ENCODE results near the gene TSACC.
A peak's percentile ranks its signal among the peaks of the same experiment; 100 is the strongest.
"Not testable (repeated sequence)": the region's sequence is repeated elsewhere in the genome, so short reads cannot be mapped to it uniquely, and the experiment has no call there.

Gene TSACC

DNA sequence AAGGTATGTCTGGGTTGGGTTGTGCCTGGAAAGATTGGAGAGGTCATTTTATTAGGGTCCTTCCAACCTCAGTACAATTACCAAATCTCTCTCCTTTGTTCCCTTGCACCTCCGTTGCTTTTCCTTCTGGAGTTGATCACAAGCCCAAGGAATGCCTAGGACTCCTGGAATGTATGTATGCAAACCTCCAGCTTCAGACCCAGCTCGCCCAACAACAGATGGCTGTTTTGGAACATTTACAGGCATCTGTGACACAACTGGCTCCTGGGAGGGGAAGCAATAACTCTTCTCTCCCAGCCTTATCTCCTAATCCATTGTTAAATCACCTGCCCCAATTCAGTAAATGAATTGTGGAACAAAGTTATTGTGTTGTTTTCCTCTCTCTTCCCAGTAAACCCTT is 8.3 kb downstream of the TSACC start:
- no peak for DNase-seq (ENCODE audit: low read depth)

DNA sequence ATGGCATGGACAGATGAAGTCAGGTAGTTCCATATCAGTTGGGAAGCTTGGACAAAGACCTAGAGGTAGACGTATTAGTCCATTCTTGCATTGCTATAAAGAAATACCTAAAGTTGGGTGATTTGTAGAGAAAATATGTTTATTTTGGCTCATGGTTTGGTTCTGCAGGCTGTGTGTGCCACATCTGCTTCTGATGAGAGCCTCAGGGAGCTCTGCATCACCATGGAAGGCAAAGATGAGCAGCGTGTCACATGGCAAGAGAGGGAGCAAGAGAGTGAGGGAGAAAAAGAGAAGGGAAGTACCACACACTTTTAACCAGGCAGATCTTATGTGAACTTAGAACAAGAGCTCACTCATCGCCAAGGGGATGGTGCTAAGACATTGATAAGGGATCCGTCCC is 9.0 kb downstream of the TSACC start:
- no peak for DNase-seq (ENCODE audit: low read depth)

DNA sequence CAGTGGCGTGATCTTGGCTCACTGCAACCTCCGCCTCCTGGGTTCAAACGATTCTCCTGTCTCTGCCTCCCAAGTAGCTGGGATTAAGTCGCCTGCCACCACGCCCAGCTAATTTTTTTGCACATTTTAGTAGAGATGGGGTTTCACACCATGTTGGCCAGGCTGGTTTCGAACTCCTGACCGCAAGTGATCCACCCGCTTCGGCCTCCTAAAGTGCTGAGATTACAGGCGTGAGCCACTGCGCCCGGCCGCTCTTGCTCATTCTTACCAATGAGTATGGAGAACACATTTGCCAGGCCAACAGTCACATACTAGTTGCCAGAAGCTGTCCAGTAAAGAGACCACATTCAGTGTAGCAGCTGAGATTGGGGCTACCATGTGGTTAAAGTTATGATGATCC is 14.2 kb downstream of the TSACC start:
- not testable (repeated sequence) for DNase-seq (ENCODE audit: low read depth)

DNA sequence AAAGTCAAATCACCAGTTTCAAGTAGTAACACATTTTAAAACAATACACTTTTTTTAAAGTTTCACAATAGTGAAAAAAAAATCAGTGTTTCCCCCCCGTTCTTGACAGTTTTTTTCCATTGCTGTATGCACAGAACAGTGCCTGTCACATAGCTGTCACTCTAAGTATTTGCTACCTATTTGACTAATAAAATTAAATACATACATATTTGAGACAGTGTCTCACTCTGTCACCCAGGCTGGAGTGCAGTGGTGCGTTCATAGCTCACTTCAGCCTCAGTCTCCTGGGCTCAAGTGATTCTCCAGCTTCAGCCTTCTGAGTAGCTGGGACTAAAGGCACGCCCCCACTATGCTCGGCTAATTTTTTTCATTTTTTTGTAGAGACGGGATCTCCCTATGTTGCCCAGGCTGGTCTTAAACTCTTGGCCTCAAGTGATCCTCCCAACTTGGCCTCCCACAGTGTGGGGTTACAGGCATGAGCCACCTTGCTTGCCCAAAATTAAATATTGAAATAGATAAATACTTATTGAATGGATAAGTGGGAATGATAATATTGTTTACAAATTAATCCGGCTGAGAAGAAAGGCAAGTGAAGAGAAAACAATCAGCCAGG is 18.0 kb downstream of the TSACC start:
- DNase-seq (ENCODE audit: low read depth) = no peak

DNA sequence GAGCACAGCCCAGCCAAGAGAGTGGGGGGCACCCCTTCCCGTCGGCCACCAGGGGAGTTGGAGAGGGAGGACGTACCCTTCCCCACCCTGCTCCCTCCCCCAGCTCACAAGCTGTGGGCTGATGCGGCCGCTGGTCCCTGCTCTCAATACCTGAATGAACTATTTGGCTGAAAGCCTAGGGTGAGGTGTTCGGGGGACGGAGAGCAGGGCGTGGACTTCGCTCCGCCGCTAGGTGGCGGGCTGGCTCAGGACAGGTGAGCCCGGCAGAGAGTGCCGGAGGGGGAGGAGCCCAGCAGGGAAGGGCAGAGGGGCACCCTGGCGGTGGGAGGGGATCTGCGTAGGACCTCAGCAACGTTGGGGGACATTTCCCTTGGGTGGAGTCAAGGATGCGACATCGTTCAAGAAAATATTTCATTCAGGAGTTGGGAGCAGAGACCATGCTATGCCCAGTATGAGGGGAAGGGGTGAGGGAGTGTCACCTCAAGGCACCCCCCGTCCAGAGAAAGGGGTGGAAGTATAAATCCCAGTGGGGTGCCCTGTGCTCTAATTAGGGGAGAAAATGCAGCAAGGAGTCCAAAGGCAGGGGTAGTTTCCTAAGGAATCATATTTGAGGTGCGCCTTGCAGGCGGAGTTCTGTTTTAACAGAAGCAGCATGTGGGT is 18.7 kb downstream of the TSACC start:
- peak; percentile 45 for DNase-seq (ENCODE audit: low read depth)

DNA sequence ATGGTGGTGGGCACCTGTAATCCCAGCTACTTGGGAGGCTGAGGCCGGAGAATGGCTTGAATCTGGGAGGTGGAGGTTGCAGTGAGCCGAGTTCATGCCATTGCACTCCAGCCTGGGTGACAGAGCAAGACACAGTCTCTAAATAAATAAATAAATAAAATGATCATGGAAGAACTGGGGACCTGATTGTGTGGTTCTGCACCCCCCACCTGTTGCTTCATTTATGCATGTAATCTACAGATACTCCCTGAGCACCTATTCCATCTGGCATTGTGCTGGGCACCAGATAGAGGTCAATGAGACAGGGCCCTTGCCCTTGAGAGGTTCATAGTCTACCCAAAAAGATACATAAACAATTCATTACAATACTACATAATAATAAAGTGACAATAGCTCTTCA is 19.7 kb downstream of the TSACC start:
- no peak for DNase-seq (ENCODE audit: low read depth)

DNA sequence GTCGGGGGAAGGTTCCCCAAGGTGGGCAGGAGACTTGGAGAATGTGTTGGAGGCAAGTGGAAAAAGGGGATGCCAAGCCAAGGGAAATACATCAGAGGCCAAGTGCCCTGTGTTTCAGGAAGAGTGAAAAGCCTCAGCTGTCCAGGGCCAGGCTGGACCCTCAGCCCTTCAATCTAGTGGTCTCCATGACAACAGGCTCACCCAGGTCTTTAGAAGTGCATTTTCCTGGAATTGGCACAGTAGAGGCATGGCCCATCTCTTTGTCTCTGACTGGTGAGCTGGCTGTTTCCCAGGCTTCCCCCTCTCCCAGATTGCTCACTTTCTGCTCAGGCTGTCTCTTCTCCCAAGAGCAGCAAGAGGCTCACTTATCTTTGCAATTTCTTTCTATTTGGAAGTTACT is 20.3 kb downstream of the TSACC start:
- DNase-seq (ENCODE audit: low read depth) = no peak

DNA sequence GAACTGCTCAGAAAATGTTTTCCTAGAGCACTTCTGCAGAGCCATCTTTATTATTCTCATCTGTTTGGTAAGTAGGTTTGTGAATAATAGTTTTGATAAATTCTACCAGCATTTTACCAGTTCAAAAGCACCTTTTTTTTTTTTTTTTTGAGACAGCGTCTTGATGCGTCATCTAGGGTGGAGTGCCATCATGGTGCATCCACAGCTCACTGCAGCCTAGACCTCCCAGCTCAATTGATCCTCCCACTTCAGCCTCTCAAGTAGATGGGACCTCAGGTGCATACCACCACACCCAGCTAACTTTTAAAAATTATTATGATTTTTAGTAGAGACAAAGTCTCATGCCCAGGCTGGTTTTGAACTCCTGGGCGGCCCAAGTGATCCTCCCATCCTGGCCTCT is 20.9 kb downstream of the TSACC start:
- DNase-seq (ENCODE audit: low read depth) = no peak

DNA sequence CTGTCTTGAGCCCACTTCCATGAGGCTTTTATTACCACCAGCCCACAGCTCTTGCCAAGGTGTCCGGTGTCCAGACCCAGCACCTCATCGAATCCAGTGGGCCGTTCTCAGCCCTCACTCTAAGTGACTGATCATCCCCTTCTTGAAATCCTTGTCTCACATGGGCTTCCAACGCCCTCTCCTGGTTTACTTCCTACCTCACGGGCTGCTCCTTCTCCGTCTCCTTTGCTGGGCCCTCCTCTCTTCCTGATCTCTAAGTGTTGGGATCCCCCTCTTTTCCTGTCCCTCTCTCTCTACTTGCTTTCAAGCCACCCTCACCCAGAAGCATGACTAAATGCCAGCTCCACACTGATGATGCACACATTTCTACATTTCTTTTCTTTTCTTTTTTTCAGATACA is 21.6 kb downstream of the TSACC start:
- no peak for DNase-seq (ENCODE audit: low read depth)

DNA sequence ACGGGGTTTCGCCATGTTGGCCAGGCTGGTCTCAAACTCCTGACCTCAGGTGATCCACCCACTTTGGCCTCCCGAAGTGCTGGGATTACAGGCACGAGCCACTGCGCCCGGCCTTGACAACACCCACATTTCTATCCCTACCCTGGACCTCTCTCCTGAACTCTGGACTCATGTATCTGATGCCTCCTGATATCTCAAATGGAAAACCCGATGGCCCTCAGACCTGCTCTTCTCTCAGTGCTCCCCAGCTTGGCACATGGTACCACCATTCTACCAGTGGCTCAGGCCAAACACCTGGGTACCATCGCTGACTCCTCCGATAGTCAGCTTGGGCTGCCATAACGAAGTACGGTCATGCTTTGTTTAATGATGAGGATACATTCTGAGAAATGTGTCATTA is 22.2 kb downstream of the TSACC start:
- DNase-seq (ENCODE audit: low read depth) = no peak

DNA sequence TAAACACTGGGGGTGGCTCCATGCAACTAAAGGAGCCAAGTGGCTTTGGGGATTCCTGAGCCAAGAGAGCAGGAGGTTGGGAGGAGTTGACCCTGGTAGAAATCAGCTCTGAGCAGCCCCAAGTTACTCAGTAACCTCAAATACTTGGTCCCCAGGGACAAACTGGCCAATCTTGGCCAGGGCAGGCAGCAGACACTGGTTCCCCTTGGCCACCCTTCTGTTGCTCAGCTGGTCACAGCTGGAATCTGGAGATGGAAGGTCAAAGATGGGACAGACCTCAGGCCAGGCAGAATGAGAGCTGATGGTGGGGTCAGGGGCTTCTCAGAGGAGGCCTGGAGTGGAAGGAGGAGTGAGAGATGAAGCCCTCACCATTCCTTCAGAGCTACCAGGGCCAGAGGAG is 27.4 kb downstream of the TSACC start:
- no peak for DNase-seq (ENCODE audit: low read depth)

DNA sequence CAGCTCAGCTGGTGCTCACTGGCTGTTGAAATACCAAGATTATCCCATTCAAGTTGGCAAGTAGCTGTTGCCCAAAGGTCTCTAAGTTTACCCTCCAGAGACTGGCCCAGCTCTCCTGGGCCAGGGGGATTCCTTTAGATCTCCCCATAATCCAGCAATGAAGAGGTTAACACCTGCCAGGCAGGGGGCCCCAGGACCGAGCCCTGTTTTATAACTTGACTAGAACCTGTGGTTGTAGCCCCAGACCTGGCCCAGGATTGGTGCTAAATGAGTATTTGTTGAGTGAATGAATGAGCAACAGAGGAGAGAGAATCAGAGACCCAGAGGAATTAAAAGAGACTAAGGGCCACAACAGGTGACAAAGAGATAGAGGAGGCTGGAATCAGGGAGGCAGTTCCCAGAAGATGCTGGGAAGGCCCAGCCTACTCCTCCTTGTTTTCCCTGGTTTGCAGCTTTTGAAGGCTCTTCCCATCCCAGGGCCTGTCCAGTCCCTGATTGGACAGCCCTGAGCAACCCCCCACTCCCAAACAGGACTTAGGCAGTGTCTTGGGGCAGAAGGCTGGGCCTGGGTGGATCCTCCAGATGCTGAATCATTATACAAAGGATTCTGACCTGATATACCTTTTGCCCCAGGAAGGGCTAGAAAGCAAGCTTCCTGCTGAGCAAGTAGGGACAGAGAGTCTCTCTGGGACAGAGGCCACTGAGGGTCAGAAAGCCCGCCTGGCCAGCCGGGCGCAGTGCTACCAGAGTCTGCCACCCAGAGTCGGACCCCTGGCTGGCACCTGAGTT is 28.2 kb downstream of the TSACC start:
- no peak for DNase-seq (ENCODE audit: low read depth)

DNA sequence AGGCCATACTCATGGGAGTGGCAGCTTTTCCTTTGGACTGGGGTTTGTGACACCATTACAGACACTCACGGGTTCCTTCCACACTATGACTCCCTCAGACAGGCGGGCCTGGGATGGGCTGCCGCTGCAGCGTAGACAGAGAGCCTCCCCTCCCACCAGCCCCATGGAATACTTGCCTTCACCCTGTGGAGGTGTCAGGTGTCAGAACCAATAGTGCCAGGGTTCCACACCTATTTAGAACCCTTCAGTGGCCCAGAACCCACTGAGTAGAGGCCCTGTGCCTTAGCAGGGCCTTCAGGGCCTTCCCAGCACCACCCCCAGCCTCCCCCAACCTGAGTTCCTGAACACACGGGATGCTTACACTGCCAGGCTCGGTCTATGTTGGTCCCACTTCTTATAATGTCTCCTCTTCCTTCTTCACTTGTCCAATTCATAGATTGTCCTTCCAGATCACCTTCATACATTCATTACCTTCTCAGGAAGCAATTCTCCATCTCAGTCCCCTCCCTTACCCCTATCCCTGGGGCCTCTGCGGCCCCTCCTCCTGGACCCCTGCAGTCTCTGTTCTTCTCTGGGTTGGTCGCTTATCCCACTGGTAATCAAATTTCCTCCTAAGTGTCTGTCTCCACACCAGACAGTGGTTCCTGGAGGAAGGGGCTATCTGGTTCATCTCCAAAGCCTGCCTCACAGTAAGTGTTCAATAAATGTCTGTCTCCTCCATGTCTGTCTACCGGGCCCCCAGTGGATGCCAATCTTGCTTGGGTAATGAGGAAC is 29.2 kb downstream of the TSACC start:
- no peak for DNase-seq (ENCODE audit: low read depth)

DNA sequence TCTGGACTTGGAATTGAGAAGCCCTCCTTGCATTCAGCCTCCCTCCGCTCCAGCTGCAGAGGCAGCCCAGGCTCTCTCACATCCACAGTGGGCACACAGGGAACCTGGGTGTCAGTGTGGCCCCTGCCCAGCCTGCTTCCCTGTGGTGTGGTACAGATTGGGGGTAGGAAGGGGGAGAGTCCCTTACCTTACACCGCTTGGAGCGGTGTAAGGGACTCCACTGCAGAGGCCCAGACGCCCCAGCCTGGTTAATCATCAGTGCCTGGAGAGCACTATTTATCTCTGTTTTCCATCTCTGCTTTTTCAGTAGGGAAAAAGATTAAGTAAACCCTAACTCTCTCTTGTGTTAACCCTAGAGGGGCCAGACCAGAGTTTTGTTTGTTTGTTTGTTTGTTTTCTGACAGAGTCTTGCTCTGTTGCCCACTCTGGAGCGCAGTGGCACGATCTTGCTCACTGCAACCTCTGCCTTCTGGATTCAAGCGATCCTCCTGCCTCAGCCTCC is 29.9 kb downstream of the TSACC start:
- DNase-seq (ENCODE audit: low read depth) = no peak

DNA sequence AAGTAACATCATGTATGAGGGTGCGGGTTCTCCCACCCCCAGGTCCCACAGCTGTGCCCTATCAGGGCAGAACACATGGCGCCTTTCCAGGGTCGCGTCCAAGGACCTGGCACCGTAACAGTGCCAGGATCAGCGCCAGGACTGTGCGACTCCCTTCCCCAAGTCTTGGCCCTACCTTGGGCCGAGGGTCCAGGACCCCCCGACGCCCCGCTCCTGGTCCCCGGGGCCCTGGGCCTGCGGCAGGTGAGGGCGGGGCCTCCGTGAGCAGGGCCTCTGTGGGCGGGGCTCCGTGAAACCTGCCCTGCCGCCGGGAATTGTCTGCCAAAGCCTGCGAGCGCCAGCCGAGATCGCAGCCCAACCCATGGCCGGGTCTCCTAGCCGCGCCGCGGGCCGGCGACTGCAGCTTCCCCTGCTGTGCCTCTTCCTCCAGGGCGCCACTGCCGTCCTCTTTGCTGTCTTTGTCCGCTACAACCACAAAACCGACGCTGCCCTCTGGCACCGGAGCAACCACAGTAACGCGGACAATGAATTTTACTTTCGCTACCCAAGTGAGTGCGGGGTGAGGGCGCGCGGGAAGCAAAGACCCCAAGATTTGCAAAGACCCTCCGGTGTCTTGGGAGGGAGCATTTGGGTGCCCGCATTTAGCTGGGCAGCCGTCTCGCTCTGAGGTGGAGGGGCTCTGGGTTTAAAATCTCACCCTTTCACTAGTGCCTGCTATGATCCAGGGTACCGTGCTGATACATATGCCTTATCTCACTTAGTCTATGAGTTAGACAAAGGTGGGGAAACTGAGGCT is 30.8 kb downstream of the TSACC start, which contains the start of gene RHBG:
Gene RHBG, plus strand, starts transcription at position 323 of the 796 bp plus-strand sequence. Its CDS starts 39 bp downstream, at position 362.
- no peak for DNase-seq (ENCODE audit: low read depth)

DNA sequence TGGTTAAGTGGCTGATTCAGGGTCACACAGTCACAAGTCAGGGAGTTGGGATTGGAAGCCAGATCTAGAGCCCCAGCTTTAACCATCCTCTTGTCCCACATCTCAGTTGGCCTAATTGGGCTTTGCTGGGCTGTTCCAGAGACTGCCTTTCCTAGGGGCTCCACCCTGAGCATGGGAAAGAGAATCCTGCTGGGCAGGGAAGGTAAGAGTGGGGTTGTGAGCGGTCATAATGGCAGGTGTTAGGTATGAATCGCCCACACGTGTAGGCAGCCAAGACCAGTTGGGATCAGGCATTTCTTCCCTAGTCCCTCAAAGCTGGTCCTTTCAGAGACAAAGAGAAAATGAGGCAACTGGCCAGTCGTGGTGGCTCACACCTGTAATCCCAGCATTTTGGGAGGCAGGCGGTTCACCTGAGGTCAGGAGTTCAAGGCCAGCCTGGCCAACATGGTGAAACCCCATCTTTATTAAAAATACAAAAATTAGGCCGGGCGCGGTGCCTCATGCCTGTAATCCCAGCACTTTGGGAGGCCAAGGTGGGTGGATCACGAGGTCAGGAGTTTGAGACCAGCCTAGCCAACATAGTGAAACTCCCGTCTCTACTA is 31.5 kb downstream of the TSACC start:
- DNase-seq (ENCODE audit: low read depth) = not testable (repeated sequence)

DNA sequence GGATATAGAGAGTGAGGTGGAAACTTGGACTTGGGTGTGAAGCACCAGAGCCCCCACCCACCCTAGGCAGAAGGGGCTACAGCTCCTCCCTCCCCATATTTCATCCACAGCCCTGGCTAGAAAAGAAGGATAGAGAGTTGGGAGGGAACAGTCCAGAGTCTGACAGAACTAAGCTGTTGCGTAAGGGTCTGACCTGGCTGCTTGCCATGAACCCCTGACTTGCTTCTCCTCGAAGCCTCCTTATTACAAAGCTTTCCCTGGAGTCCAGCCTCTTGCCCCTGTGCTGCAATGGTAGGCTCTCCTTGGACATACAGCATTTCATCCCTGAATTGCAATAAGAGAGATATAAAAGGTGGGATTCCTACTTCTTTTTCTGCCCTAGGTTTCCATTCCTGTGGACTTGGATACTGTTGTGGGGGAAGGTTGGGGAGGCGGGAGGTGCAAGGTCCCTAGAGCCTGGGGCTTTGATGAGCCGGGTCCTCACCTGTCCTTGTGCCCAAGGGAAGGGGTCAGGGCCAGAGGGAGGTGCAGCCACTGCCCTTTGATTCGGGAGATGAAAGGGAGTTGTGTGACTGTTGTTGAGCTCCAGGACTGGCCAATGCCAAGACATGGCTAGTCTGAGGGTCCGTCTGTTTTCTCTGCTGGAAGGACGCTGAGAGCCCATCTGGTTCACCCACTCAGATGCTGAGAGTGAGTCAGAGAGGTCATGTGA is 33.4 kb downstream of the TSACC start:
- no peak for DNase-seq (ENCODE audit: low read depth)

DNA sequence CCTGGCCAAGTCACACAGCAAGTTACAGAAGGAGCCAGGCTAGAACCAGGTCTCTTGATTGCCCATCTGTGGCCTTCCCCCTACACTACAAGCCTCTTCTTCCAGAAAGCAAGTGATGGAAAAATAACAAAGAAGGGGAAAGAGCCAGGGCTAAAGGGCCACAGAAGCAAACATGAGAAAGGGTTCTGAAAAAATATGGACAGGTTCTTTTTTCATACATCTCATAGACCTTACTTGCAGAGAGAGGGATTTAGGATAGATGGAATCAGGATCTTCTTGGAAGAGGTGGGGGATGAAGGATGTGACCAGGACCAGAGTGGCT is 33.9 kb downstream of the TSACC start:
- no peak for DNase-seq (ENCODE audit: low read depth)

DNA sequence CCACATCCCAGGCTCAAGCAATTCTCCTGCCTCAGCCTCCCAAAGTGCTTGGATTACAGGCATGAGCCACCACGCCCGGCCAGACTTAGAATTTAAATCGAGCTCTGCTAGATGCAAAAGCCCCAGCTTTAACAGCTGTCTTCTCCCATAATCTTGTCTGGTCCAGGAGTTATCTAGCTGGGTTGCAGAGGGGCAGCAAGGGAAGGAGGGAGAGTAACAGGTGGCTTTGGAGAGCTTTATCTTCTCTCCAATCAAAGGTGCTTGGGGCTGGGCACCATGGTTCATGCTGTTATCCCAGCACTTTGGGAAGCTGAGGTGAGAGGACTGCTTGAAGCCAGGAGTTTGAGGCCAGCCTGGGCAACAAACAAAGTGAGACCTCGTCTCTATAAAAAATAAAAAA is 34.5 kb downstream of the TSACC start:
- no peak for DNase-seq (ENCODE audit: low read depth)

DNA sequence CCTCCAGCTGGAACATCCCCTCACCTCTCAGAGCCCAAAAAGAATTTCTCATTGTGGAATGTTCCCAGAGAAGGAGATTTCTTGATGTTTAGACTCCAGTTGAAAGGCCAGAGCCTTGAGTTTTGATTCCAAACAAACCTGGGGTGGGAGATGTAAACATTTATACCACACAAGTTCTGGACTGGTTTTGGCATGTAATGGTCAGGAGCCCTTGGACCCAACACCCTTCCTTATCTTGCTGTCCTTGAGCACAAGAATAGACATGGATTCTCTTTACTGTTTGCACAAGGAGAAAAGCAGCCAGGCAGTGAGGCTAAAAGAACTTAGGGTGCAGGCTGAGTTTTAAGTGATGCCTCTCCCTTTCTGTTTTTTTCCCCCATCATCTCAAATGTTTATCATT is 35.2 kb downstream of the TSACC start:
- no peak for DNase-seq (ENCODE audit: low read depth)

DNA sequence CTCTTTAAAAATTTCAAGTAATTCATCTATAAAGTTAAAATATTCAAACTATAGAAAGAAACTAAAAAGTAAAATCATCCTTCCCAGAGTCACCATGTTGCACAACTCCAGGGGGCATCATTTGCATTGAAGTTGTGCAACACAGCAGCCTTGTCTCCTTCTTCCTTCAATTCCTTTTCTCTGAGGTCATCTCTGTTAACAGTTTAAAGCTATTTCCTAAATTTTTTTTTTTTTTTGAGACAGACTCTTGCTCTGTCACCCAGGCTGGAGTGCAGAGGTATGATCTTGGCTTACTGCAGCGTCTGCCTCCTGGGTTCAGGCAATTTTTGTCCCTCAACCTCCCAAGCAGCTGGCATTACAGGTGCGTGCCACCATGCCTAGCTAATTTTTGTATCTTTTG is 37.8 kb downstream of the TSACC start:
- DNase-seq (ENCODE audit: low read depth) = no peak
